SK-N-SH treated with all-trans-retinoic acid at 6 μM for 48 hours (cell line): ENCODE results near the gene B3GNT9.

Experiments
- ATAC-seq: fragments of 200-7000 bp; cut with Tn5 transposase; 3 replicates; pipeline ENCODE4 v1.9.1; 2020; ENCODE audit warnings: mild to moderate bottlenecking, moderate library complexity
- BACH2 ChIP-seq: fragments of 250-450 bp; sonication (Bioruptor Pico); IDR thresholded peaks from 2 replicates; pipeline ENCODE4 v1.9.0; 2021; ENCODE audit warnings: mild to moderate bottlenecking, borderline replicate concordance
- ESRRG ChIP-seq: fragments of 250-450 bp; sonication (Bioruptor Pico); IDR thresholded peaks from 2 replicates; pipeline ENCODE4 v1.6.1; 2021; ENCODE audit warnings: mild to moderate bottlenecking
- ISL1 ChIP-seq: fragments of 250-450 bp; sonication (Bioruptor Pico); IDR thresholded peaks from 2 replicates; pipeline ENCODE4 v2.1.2; 2022; ENCODE audit warnings: mild to moderate bottlenecking, moderate library complexity
- OSR1 ChIP-seq: fragments of 250-450 bp; sonication (Bioruptor Pico); IDR thresholded peaks from 2 replicates; pipeline ENCODE4 v1.8.0; 2022; ENCODE audit warnings: moderate library complexity, mild to moderate bottlenecking, inconsistent platforms
- POU6F1 ChIP-seq: fragments of 250-450 bp; sonication (Bioruptor Pico); IDR thresholded peaks from 2 replicates; pipeline ENCODE4 v1.8.0; 2021; ENCODE audit warnings: low read depth, mild to moderate bottlenecking, moderate library complexity, borderline replicate concordance
- PPARA ChIP-seq: fragments of 250-450 bp; sonication (Bioruptor Pico); IDR thresholded peaks from 2 replicates; pipeline ENCODE4 v1.5.0; 2020; ENCODE audit warnings: mild to moderate bottlenecking, borderline replicate concordance
- SNAI2 ChIP-seq: fragments of 250-450 bp; sonication (Bioruptor Pico); IDR thresholded peaks from 2 replicates; pipeline ENCODE4 v1.5.0; 2020; ENCODE audit warnings: mild to moderate bottlenecking, moderate library complexity
- TCF4 ChIP-seq: fragments of 250-450 bp; sonication (Bioruptor Pico); IDR thresholded peaks from 2 replicates; pipeline ENCODE4 v1.8.0; 2021; ENCODE audit warnings: mild to moderate bottlenecking, moderate library complexity, borderline replicate concordance
- TOX ChIP-seq: fragments of 250-450 bp; sonication (Bioruptor Pico); IDR thresholded peaks from 2 replicates; pipeline ENCODE4 v1.8.0; 2021; ENCODE audit warnings: mild to moderate bottlenecking, moderate library complexity, borderline replicate concordance
- ZC3H10 ChIP-seq: fragments of 250-450 bp; sonication (Bioruptor Pico); IDR thresholded peaks from 2 replicates; pipeline ENCODE4 v1.5.1; 2021; ENCODE audit warnings: mild to moderate bottlenecking, moderate library complexity
- ZFP3 ChIP-seq: fragments of 250-450 bp; sonication (Bioruptor Pico); IDR thresholded peaks from 2 replicates; pipeline ENCODE4 v1.5.0; 2020; ENCODE audit warnings: mild to moderate bottlenecking, moderate library complexity
- ZFP30 ChIP-seq: fragments of 450-650 bp; formaldehyde crosslinking; IDR thresholded peaks from 2 replicates; pipeline ENCODE4 v1.5.0; 2022; ENCODE audit warnings: mild to moderate bottlenecking, moderate library complexity
- ZNF565 ChIP-seq: fragments of 450-650 bp; formaldehyde crosslinking; conservative IDR thresholded peaks from 2 replicates; pipeline ENCODE4 v1.5.0; 2020; ENCODE audit warnings: low read depth, mild to moderate bottlenecking, moderate library complexity
- ZNF8 ChIP-seq: fragments of 450-650 bp; formaldehyde crosslinking; IDR thresholded peaks from 2 replicates; pipeline ENCODE4 v1.5.0; 2020; ENCODE audit warnings: mild to moderate bottlenecking, moderate library complexity
- TF ChIP-seq, protein P1 (sequence below): fragments of 250-450 bp; sonication (Bioruptor Pico); IDR thresholded peaks from 2 replicates; pipeline ENCODE4 v1.5.1; 2021; ENCODE audit warnings: mild to moderate bottlenecking, moderate library complexity
- TF ChIP-seq, protein P2 (sequence below): fragments of 250-450 bp; sonication (Bioruptor Pico); IDR thresholded peaks from 2 replicates; pipeline ENCODE4 v1.8.0; 2020; ENCODE audit warnings: mild to moderate bottlenecking, moderate library complexity, borderline replicate concordance
- TF ChIP-seq, protein P3 (sequence below): fragments of 250-450 bp; sonication (Bioruptor Pico); IDR thresholded peaks from 2 replicates; pipeline ENCODE4 v1.5.0; 2020; ENCODE audit warnings: mild to moderate bottlenecking, moderate library complexity

The B3GNT9 gene

DNA sequence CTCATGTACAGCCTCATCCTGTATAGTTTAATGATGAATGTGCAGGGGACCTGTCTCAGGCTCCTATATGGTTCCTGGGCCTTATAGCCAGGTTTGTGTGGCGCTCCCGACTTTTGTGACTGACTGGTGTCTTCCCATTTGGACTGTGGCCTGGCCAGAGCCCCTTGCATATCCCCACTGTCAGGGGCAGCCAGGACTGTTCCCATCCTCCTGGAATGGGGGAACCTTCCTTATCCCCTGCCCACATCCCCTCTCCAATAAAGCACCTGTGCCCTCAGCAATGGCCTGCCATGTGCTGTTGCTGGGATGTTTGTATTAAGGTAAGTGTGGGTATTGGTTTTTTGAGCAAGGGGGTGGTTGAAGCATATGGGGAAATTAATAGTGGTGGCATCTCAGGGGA lies 2.6 kb downstream of the B3GNT9 start (continued):
- TF ChIP-seq, protein P1, sequence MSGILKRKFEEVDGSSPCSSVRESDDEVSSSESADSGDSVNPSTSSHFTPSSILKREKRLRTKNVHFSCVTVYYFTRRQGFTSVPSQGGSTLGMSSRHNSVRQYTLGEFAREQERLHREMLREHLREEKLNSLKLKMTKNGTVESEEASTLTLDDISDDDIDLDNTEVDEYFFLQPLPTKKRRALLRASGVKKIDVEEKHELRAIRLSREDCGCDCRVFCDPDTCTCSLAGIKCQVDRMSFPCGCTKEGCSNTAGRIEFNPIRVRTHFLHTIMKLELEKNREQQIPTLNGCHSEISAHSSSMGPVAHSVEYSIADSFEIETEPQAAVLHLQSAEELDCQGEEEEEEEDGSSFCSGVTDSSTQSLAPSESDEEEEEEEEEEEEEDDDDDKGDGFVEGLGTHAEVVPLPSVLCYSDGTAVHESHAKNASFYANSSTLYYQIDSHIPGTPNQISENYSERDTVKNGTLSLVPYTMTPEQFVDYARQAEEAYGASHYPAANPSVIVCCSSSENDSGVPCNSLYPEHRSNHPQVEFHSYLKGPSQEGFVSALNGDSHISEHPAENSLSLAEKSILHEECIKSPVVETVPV (CRISPR knock-in tag) = no peak
- TF ChIP-seq, protein P2, sequence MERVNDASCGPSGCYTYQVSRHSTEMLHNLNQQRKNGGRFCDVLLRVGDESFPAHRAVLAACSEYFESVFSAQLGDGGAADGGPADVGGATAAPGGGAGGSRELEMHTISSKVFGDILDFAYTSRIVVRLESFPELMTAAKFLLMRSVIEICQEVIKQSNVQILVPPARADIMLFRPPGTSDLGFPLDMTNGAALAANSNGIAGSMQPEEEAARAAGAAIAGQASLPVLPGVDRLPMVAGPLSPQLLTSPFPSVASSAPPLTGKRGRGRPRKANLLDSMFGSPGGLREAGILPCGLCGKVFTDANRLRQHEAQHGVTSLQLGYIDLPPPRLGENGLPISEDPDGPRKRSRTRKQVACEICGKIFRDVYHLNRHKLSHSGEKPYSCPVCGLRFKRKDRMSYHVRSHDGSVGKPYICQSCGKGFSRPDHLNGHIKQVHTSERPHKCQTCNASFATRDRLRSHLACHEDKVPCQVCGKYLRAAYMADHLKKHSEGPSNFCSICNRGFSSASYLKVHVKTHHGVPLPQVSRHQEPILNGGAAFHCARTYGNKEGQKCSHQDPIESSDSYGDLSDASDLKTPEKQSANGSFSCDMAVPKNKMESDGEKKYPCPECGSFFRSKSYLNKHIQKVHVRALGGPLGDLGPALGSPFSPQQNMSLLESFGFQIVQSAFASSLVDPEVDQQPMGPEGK = no peak
- no peak for TF ChIP-seq ZC3H10 (CRISPR knock-in tag)
- TF ChIP-seq ZNF565 = no peak
- TF ChIP-seq ZNF8 (CRISPR knock-in tag) = no peak

GRCh38 chr16:67147437-67148140 lies 3.2 kb downstream of the B3GNT9 start:
- no peak for ATAC-seq
- TF ChIP-seq BACH2 (no peak), ZFP30 (CRISPR knock-in tag) (no peak), ZFP3 (CRISPR knock-in tag) (no peak), PPARA (CRISPR knock-in tag) (no peak), ZNF8 (CRISPR knock-in tag) (no peak), TCF4 (CRISPR knock-in tag) (no peak), ISL1 (CRISPR knock-in tag) (no peak), TOX (CRISPR knock-in tag) (no peak), SNAI2 (CRISPR knock-in tag) (no peak), ESRRG (CRISPR knock-in tag) (no peak), POU6F1 (CRISPR knock-in tag) (no peak), OSR1 (CRISPR knock-in tag) (no peak)
- TF ChIP-seq, protein P2 = no peak
- TF ChIP-seq, protein P3, sequence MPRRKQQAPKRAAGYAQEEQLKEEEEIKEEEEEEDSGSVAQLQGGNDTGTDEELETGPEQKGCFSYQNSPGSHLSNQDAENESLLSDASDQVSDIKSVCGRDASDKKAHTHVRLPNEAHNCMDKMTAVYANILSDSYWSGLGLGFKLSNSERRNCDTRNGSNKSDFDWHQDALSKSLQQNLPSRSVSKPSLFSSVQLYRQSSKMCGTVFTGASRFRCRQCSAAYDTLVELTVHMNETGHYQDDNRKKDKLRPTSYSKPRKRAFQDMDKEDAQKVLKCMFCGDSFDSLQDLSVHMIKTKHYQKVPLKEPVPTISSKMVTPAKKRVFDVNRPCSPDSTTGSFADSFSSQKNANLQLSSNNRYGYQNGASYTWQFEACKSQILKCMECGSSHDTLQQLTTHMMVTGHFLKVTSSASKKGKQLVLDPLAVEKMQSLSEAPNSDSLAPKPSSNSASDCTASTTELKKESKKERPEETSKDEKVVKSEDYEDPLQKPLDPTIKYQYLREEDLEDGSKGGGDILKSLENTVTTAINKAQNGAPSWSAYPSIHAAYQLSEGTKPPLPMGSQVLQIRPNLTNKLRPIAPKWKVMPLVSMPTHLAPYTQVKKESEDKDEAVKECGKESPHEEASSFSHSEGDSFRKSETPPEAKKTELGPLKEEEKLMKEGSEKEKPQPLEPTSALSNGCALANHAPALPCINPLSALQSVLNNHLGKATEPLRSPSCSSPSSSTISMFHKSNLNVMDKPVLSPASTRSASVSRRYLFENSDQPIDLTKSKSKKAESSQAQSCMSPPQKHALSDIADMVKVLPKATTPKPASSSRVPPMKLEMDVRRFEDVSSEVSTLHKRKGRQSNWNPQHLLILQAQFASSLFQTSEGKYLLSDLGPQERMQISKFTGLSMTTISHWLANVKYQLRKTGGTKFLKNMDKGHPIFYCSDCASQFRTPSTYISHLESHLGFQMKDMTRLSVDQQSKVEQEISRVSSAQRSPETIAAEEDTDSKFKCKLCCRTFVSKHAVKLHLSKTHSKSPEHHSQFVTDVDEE (CRISPR knock-in tag) = no peak
- TF ChIP-seq, protein P1 (CRISPR knock-in tag) = no peak
